ENCODE data around the gene WASF2.
"Not testable (repeated sequence)": the region's sequence is repeated elsewhere in the genome, so short reads cannot be mapped to it uniquely, and the experiment has no call there.

Gene WASF2

GRCh38 chr1:27489973-27490741 lies at the start of gene WASF2:
Gene WASF2 (minus strand): TSS chr1:27490167. CDS start chr1:27428890, 61,277 bp downstream.
- peak; percentile 90 for DNase-seq

- no peak for DNase-seq
Observed at GRCh38 chr1:27538793-27539192, 48.8 kb upstream of the WASF2 start.

GRCh38 chr1:27538305-27538676 lies 48.3 kb upstream of the WASF2 start:
- DNase-seq = not testable (repeated sequence)

GRCh38 chr1:27536767-27537166 lies 46.8 kb upstream of the WASF2 start:
- DNase-seq = peak; percentile 43

- no peak for DNase-seq
Observed at GRCh38 chr1:27536010-27536757, 46.2 kb upstream of the WASF2 start.

- DNase-seq = no peak
Observed at GRCh38 chr1:27535386-27535785, 45.4 kb upstream of the WASF2 start.

- DNase-seq = no peak
Observed at GRCh38 chr1:27531959-27532685, 42.2 kb upstream of the WASF2 start.

- no peak for DNase-seq
Observed at GRCh38 chr1:27530192-27530591, 40.2 kb upstream of the WASF2 start.

GRCh38 chr1:27529704-27530018 lies 39.7 kb upstream of the WASF2 start:
- DNase-seq = peak; percentile 12

- DNase-seq = peak; percentile 55
Observed at GRCh38 chr1:27528818-27529703, 39.1 kb upstream of the WASF2 start.

GRCh38 chr1:27527890-27528817 lies 38.2 kb upstream of the WASF2 start:
- peak; percentile 75 for DNase-seq

- DNase-seq = peak; percentile 74
Observed at GRCh38 chr1:27527223-27527889, 37.4 kb upstream of the WASF2 start.

- no peak for DNase-seq
Observed at GRCh38 chr1:27526569-27527222, 36.7 kb upstream of the WASF2 start.

GRCh38 chr1:27525296-27526272 lies 35.6 kb upstream of the WASF2 start:
- peak; percentile 59 for DNase-seq

GRCh38 chr1:27523337-27524020 lies 33.5 kb upstream of the WASF2 start:
- no peak for DNase-seq

- peak; percentile 43 for DNase-seq
Observed at GRCh38 chr1:27522432-27523336, 32.7 kb upstream of the WASF2 start.

- no peak for DNase-seq
Observed at GRCh38 chr1:27521861-27522431, 32.0 kb upstream of the WASF2 start.
